ENCODE measurements around the gene RNASE8. TPM values are rescaled to one million over a fixed set of nuclear protein-coding genes. Genes with fewer than 3 reads are reported as not detected.

The RNASE8 gene
- total RNA-seq, 2 donors from 2014 or later, result not detected

- Histone ChIP-seq H3K4me3 (peak overlapping the region; percentile 84), H3K27me3 (replicated peaks; ENCODE audit: insufficient read depth) (no peaks in the 10 kb centered on the region), H3K9me3 (no peaks in the 10 kb centered on the region), H3K4me1 (ENCODE audit: control insufficient read depth in 1 of 2, low read depth in 2 of 2) (peaks cover 9 to 27% of the 10 kb centered on the region in 2 donors), H3K27ac (peak overlapping the region; percentile 88 to 90), H3K36me3 (peaks cover 29% of the 10 kb centered on the region)
- ATAC-seq (ENCODE audit: insufficient number of reproducible peaks, low FRiP score, low read depth), result peak; percentile 15
- no peak for DNase-seq (ENCODE audit: low spot score)
- TF ChIP-seq, protein P1, sequence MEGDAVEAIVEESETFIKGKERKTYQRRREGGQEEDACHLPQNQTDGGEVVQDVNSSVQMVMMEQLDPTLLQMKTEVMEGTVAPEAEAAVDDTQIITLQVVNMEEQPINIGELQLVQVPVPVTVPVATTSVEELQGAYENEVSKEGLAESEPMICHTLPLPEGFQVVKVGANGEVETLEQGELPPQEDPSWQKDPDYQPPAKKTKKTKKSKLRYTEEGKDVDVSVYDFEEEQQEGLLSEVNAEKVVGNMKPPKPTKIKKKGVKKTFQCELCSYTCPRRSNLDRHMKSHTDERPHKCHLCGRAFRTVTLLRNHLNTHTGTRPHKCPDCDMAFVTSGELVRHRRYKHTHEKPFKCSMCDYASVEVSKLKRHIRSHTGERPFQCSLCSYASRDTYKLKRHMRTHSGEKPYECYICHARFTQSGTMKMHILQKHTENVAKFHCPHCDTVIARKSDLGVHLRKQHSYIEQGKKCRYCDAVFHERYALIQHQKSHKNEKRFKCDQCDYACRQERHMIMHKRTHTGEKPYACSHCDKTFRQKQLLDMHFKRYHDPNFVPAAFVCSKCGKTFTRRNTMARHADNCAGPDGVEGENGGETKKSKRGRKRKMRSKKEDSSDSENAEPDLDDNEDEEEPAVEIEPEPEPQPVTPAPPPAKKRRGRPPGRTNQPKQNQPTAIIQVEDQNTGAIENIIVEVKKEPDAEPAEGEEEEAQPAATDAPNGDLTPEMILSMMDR (IDR thresholded peaks at IDR 0.05), result no peak
Observed at GRCh38 chr14:21072031-21072473, 14.4 kb downstream of the RNASE8 start.

GRCh38 chr14:21072781-21073339 is 15.2 kb downstream of the RNASE8 start:
- Histone ChIP-seq H3K27me3 (replicated peaks; ENCODE audit: insufficient read depth) (no peaks in the 10 kb centered on the region), H3K27ac (peak overlapping the region in 1 of 2 donors; percentile 88), H3K4me3 (no peak overlapping the region), H3K36me3 (peaks cover 36% of the 10 kb centered on the region), H3K9me3 (no peaks in the 10 kb centered on the region), H3K4me1 (ENCODE audit: control insufficient read depth in 1 of 2, low read depth in 2 of 2) (peaks cover 9 to 27% of the 10 kb centered on the region in 2 donors)
- ATAC-seq (ENCODE audit: insufficient number of reproducible peaks, low FRiP score, low read depth) (no peak), DNase-seq (ENCODE audit: low spot score) (no peak)
- TF ChIP-seq, protein P1 (IDR thresholded peaks at IDR 0.05), result no peak

DNA sequence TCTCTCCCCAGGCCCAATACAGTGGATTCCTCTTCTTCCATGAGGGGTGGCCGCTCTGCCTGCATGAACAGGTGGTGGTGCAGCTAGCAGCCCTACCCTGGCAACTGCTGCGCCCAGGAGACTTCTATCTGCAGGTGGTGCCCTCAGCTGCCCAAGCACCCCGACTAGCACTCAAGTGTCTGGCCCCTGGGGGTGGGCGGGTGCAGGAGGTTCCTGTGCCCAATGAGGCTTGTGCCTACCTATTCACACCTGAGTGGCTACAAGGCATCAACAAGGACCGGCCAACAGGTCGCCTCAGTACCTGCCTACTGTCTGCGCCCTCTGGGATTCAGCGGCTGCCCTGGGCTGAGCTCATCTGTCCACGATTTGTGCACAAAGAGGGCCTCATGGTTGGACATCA is 16.3 kb downstream of the RNASE8 start:
- Histone ChIP-seq H3K4me3 (no peak overlapping the region), H3K9me3 (no peaks in the 10 kb centered on the region), H3K27ac (no peak overlapping the region), H3K36me3 (peaks cover 46% of the 10 kb centered on the region), H3K27me3 (replicated peaks; ENCODE audit: insufficient read depth) (no peaks in the 10 kb centered on the region), H3K4me1 (ENCODE audit: control insufficient read depth in 1 of 2, low read depth in 2 of 2) (peaks cover 8 to 23% of the 10 kb centered on the region in 2 donors)
- no peak for DNase-seq (ENCODE audit: low spot score)
- TF ChIP-seq, protein P1 (IDR thresholded peaks at IDR 0.05), result no peak
- ATAC-seq (ENCODE audit: insufficient number of reproducible peaks, low FRiP score, low read depth), result no peak

GRCh38 chr14:21074398-21075272 is 17.0 kb downstream of the RNASE8 start:
- Histone ChIP-seq H3K9me3 (no peaks in the 10 kb centered on the region), H3K4me3 (no peak overlapping the region), H3K27me3 (replicated peaks; ENCODE audit: insufficient read depth) (no peaks in the 10 kb centered on the region), H3K27ac (no peak overlapping the region), H3K4me1 (ENCODE audit: control insufficient read depth in 1 of 2, low read depth in 2 of 2) (peaks cover 3 to 16% of the 10 kb centered on the region in 2 donors), H3K36me3 (peaks cover 53% of the 10 kb centered on the region)
- ATAC-seq (ENCODE audit: insufficient number of reproducible peaks, low FRiP score, low read depth), result no peak
- no peak for DNase-seq (ENCODE audit: low spot score)
- TF ChIP-seq, protein P1 (IDR thresholded peaks at IDR 0.05), result no peak

GRCh38 chr14:21075719-21076437 is 18.3 kb downstream of the RNASE8 start:
- no peak for ATAC-seq (ENCODE audit: insufficient number of reproducible peaks, low FRiP score, low read depth)
- H3K4me1 ChIP-seq (ENCODE audit: control insufficient read depth in 1 of 2, low read depth in 2 of 2), result peaks cover 3 to 14% of the 10 kb centered on the region in 2 donors
- H3K9me3 ChIP-seq, result no peaks in the 10 kb centered on the region
- no peak for DNase-seq (ENCODE audit: low spot score)
- H3K36me3 ChIP-seq, result peaks cover 64% of the 10 kb centered on the region
- no peak overlapping the region for H3K27ac ChIP-seq
- no peak overlapping the region for H3K4me3 ChIP-seq
- H3K27me3 ChIP-seq (replicated peaks; ENCODE audit: insufficient read depth), result no peaks in the 10 kb centered on the region
- TF ChIP-seq, protein P1 (IDR thresholded peaks at IDR 0.05), result no peak
